ENCODE data around the gene NHSL2.
"Not testable (repeated sequence)": the region's sequence is repeated elsewhere in the genome, so short reads cannot be mapped to it uniquely, and the experiment has no call there.

Gene NHSL2

GRCh38 chrX:71910643-71910985 lies at the start of gene NHSL2:
NHSL2 (plus strand) TSS chrX:71910845.
- no peak for DNase-seq (ENCODE audit: low read depth)

GRCh38 chrX:71867680-71868079 lies 43.0 kb upstream of the NHSL2 start:
- DNase-seq (ENCODE audit: low read depth): no peak

GRCh38 chrX:71869566-71869965 lies 41.1 kb upstream of the NHSL2 start:
- DNase-seq (ENCODE audit: low read depth): not testable (repeated sequence)

- no peak for DNase-seq (ENCODE audit: low read depth)
These were observed 40.2 kb upstream of the NHSL2 start for GRCh38 chrX:71870208-71871098.

GRCh38 chrX:71871367-71871766 lies 39.3 kb upstream of the NHSL2 start:
- no peak for DNase-seq (ENCODE audit: low read depth)

- DNase-seq (ENCODE audit: low read depth): no peak
These were observed 37.8 kb upstream of the NHSL2 start for GRCh38 chrX:71872542-71873458.

- DNase-seq (ENCODE audit: low read depth): no peak
These were observed 37.2 kb upstream of the NHSL2 start for GRCh38 chrX:71873459-71873833.

GRCh38 chrX:71876841-71877240 lies 33.8 kb upstream of the NHSL2 start:
- DNase-seq (ENCODE audit: low read depth): not testable (repeated sequence)

- DNase-seq (ENCODE audit: low read depth): no peak
These were observed 25.5 kb upstream of the NHSL2 start for GRCh38 chrX:71885099-71885498.

GRCh38 chrX:71895607-71896006 lies 15.0 kb upstream of the NHSL2 start:
- no peak for DNase-seq (ENCODE audit: low read depth)

GRCh38 chrX:71906144-71906543 lies 4.5 kb upstream of the NHSL2 start:
- DNase-seq (ENCODE audit: low read depth): no peak

- no peak for DNase-seq (ENCODE audit: low read depth)
These were observed 2.3 kb upstream of the NHSL2 start for GRCh38 chrX:71908387-71908786.

GRCh38 chrX:71909956-71910355 lies 689 bp upstream of the NHSL2 start:
- no peak for DNase-seq (ENCODE audit: low read depth)

- DNase-seq (ENCODE audit: low read depth): no peak
These were observed 513 bp downstream of the NHSL2 start for GRCh38 chrX:71910986-71911730.

- no peak for DNase-seq (ENCODE audit: low read depth)
These were observed 1.0 kb downstream of the NHSL2 start for GRCh38 chrX:71911731-71912050.

- no peak for DNase-seq (ENCODE audit: low read depth)
These were observed 1.5 kb downstream of the NHSL2 start for GRCh38 chrX:71912156-71912555.

GRCh38 chrX:71913156-71913950 lies 2.7 kb downstream of the NHSL2 start:
- no peak for DNase-seq (ENCODE audit: low read depth)

GRCh38 chrX:71917621-71918343 lies 7.1 kb downstream of the NHSL2 start:
- no peak for DNase-seq (ENCODE audit: low read depth)

GRCh38 chrX:71919431-71919830 lies 8.8 kb downstream of the NHSL2 start:
- no peak for DNase-seq (ENCODE audit: low read depth)

GRCh38 chrX:71919886-71920285 lies 9.2 kb downstream of the NHSL2 start:
- DNase-seq (ENCODE audit: low read depth): no peak

- DNase-seq (ENCODE audit: low read depth): no peak
These were observed 12.0 kb downstream of the NHSL2 start for GRCh38 chrX:71922686-71923085.
